HEK293 (cell line): ENCODE results near the gene DIP2C.

Source experiments
- CTCF ChIP-seq: fragments of 450-650 bp; formaldehyde crosslinking; IDR thresholded peaks from 2 replicates; pipeline ENCODE4 v1.5.1; 2016; ENCODE audit warnings: missing biosample characterization, missing genetic modification characterization
- REPIN1 ChIP-seq: fragments of 450-650 bp; formaldehyde crosslinking; IDR thresholded peaks from 2 replicates; pipeline ENCODE4 v1.5.1; 2017; ENCODE audit warnings: missing biosample characterization, missing genetic modification characterization, low read depth
- ZNF175 ChIP-seq: fragments of 450-650 bp; formaldehyde crosslinking; IDR thresholded peaks from 2 replicates; pipeline ENCODE4 v1.5.1; 2016; ENCODE audit warnings: missing biosample characterization, missing genetic modification characterization
- ZNF398 ChIP-seq: fragments of 450-650 bp; formaldehyde crosslinking; IDR thresholded peaks from 2 replicates; pipeline ENCODE4 v1.5.1; 2017; ENCODE audit warnings: missing biosample characterization, missing genetic modification characterization
- ZNF529 ChIP-seq: fragments of 450-650 bp; formaldehyde crosslinking; IDR thresholded peaks from 2 replicates; pipeline ENCODE4 v1.5.1; 2017; ENCODE audit warnings: missing genetic modification characterization, missing biosample characterization; ENCODE audit not compliant: insufficient replicate concordance
- ZNF561 ChIP-seq: fragments of 450-650 bp; IDR thresholded peaks from 2 replicates; pipeline ENCODE4 v1.5.1; 2018; ENCODE audit warnings: missing biosample characterization, missing genetic modification characterization, borderline replicate concordance
- ZNF654 ChIP-seq: fragments of 450-650 bp; formaldehyde crosslinking; IDR thresholded peaks from 2 replicates; pipeline ENCODE4 v1.5.1; 2016; ENCODE audit warnings: low read depth, missing biosample characterization, missing genetic modification characterization
- ZNF704 ChIP-seq: fragments of 450-650 bp; formaldehyde crosslinking; IDR thresholded peaks from 2 replicates; pipeline ENCODE4 v1.5.1; 2016; ENCODE audit warnings: missing biosample characterization, missing genetic modification characterization
- ZNF837 ChIP-seq: fragments of 450-650 bp; formaldehyde crosslinking; IDR thresholded peaks from 2 replicates; pipeline ENCODE4 v1.5.1; 2016; ENCODE audit warnings: missing biosample characterization, missing genetic modification characterization

DNA sequence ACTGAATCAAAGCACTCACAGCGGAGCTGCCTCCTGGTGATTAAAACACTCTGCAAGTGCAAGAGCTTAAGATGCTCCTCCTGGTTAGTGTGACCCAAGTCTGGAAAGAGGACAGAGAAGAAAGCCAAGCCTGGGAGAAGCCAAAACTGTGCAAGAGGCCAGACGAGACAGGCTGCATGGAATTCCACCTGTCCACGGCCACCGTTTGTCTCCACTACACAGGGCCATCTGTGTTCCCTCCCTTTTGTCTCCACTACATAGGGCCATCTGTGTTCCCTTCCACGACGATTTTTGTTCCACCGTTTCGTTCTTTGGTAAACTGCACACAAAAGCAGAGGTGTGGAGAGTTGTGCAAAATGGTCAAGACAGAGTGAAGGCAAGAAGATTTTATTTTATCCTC lies 233.0 kb downstream of the DIP2C start:
- TF ChIP-seq CTCF (tag by site-specific recombination) (no peak), ZNF175 (tag by site-specific recombination) (no peak), REPIN1 (no peak), ZNF529 (tag by site-specific recombination) (no peak), ZNF561 (tag by site-specific recombination) (no peak), ZNF654 (tag by site-specific recombination) (no peak), ZNF704 (tag by site-specific recombination) (no peak), ZNF398 (tag by site-specific recombination) (no peak), ZNF837 (tag by site-specific recombination) (no peak)
